ENCODE data around the gene BBIP1. TPM values are rescaled to one million over a fixed set of nuclear protein-coding genes. Genes with fewer than 3 reads are reported as not detected.

Gene BBIP1
- total and polyA plus RNA-seq, 9 of the 15 experiments (the other 6 are each of a cell fraction or from before 2014, with no cell fraction given), result 5.2 to 31.0 (median 19.4) TPM

GRCh38 chr10:110868981-110869380 lies 50.0 kb downstream of the BBIP1 start (continued):
- TF ChIP-seq ZMIZ1 (IDR thresholded peaks at IDR 0.05; ENCODE audit: low read depth in 2 of 2, low read length in 2 of 2) (no peak), SAFB (IDR thresholded peaks at IDR 0.05; ENCODE audit: borderline replicate concordance, low read depth, low read length) (no peak), SRF (CRISPR knock-in tag; IDR thresholded peaks at IDR 0.05) (no peak), TAF1 (IDR thresholded peaks at IDR 0.05; ENCODE audit: control insufficient read depth, extremely low read depth, insufficient read depth, low read length, severe bottlenecking) (no peak), ELF2 (CRISPR knock-in tag; IDR thresholded peaks at IDR 0.05) (no peak), ZNF780A (CRISPR knock-in tag; IDR thresholded peaks at IDR 0.05) (no peak), ZBTB9 (CRISPR knock-in tag; IDR thresholded peaks at IDR 0.05) (no peak), E2F8 (IDR thresholded peaks at IDR 0.05; ENCODE audit: low read depth, partially characterized antibody) (no peak)

Data from K562 (cell line).